Measurements from ENCODE around the gene TH. TPM values are rescaled to one million over a fixed set of nuclear protein-coding genes. Genes with fewer than 3 reads are reported as not detected.

The TH gene
- polyA plus RNA-seq, 3 donors: not detected

GRCh38 chr11:2128130-2128510, 43.5 kb downstream of the TH start:
- DNase-seq: no peak
- Histone ChIP-seq H2AFZ (ENCODE audit: insufficient read depth, low read depth, low read length, poor library complexity, severe bottlenecking) (no peak overlapping the region), H3K9me3 (replicated peaks in 1 of 2; ENCODE audit: control insufficient read depth in 1 of 2, insufficient read depth in 1 of 2, low read length in 2 of 2) (no peaks in the 10 kb centered on the region), H3K4me3 (replicated peaks in 1 of 3; ENCODE audit: low read depth in 2 of 3, low read length in 3 of 3) (no peak overlapping the region), H3K36me3 (replicated peaks in 1 of 2; ENCODE audit: control insufficient read depth in 1 of 2, insufficient read depth in 2 of 2, low read length in 2 of 2) (no peaks in the 10 kb centered on the region), H3K27me3 (ENCODE audit: control insufficient read depth in 2 of 2, insufficient read depth in 2 of 2, low read length in 2 of 2) (peaks cover 0 to 3% of the 10 kb centered on the region in 2 donors), H3K4me1 (ENCODE audit: control insufficient read depth in 1 of 2, insufficient read depth in 2 of 2, low read length in 2 of 2) (no peaks in the 10 kb centered on the region), H4K20me1 (ENCODE audit: insufficient read depth, low read length) (no peaks in the 10 kb centered on the region), H3K4me2 (replicated peaks; ENCODE audit: extremely low read depth, low read length, poor library complexity, severe bottlenecking) (no peak overlapping the region), H3K27ac (ENCODE audit: low read depth in 1 of 2, low read length in 2 of 2) (no peak overlapping the region), H3K79me2 (ENCODE audit: insufficient read depth, low read length) (no peaks in the 10 kb centered on the region), H3K9ac (ENCODE audit: insufficient read depth, low read length, poor library complexity, severe bottlenecking) (no peak overlapping the region)
- H3K4me3 Mint-ChIP-seq: no peak overlapping the region
- H3K9me3 Mint-ChIP-seq: peaks cover 0 to 13% (median 6%) of the 10 kb centered on the region in 7 donors
- H3K36me3 Mint-ChIP-seq: no peaks in the 10 kb centered on the region
- intact Hi-C loops (cut with micrococcal nuclease): no loop called here
- TF ChIP-seq CTCF (IDR thresholded peaks at IDR 0.05): no peak
- 100% methylated on average over 1 of the region's 7 CpGs for WGBS (ENCODE audit: insufficient coverage)
- no peak overlapping the region for H3K27ac Mint-ChIP-seq
- peaks cover 23 to 30% (median 24%) of the 10 kb centered on the region in 3 donors for H3K27me3 Mint-ChIP-seq (ENCODE audit: low read depth in 3 of 3)
- H3K4me1 Mint-ChIP-seq: no peaks in the 10 kb centered on the region

- Mint-ChIP-seq H3K9me3 (peaks cover 0 to 13% (median 6%) of the 10 kb centered on the region in 7 donors), H3K27ac (no peak overlapping the region), H3K36me3 (no peaks in the 10 kb centered on the region), H3K4me3 (no peak overlapping the region), H3K4me1 (no peaks in the 10 kb centered on the region), H3K27me3 (ENCODE audit: low read depth in 3 of 3) (peaks cover 18 to 25% (median 19%) of the 10 kb centered on the region in 3 donors)
- no peak overlapping the region for H3K27ac ChIP-seq (ENCODE audit: low read depth in 1 of 2, low read length in 2 of 2)
- no peaks in the 10 kb centered on the region for H3K9me3 ChIP-seq (replicated peaks in 1 of 2; ENCODE audit: control insufficient read depth in 1 of 2, insufficient read depth in 1 of 2, low read length in 2 of 2)
- H3K36me3 ChIP-seq (replicated peaks in 1 of 2; ENCODE audit: control insufficient read depth in 1 of 2, insufficient read depth in 2 of 2, low read length in 2 of 2): no peaks in the 10 kb centered on the region
- DNase-seq: no peak
- 77% methylated on average over 8 of the region's 8 CpGs for WGBS (ENCODE audit: insufficient coverage)
- H3K79me2 ChIP-seq (ENCODE audit: insufficient read depth, low read length): no peaks in the 10 kb centered on the region
- no peak for TF ChIP-seq CTCF (IDR thresholded peaks at IDR 0.05)
- H3K4me3 ChIP-seq (replicated peaks in 1 of 3; ENCODE audit: low read depth in 2 of 3, low read length in 3 of 3): no peak overlapping the region
- H2AFZ ChIP-seq (ENCODE audit: insufficient read depth, low read depth, low read length, poor library complexity, severe bottlenecking): no peak overlapping the region
- H3K27me3 ChIP-seq (ENCODE audit: control insufficient read depth in 2 of 2, insufficient read depth in 2 of 2, low read length in 2 of 2): no peaks in the 10 kb centered on the region
- no peaks in the 10 kb centered on the region for H4K20me1 ChIP-seq (ENCODE audit: insufficient read depth, low read length)
- intact Hi-C loops (cut with micrococcal nuclease): no loop called here
- no peak overlapping the region for H3K4me2 ChIP-seq (replicated peaks; ENCODE audit: extremely low read depth, low read length, poor library complexity, severe bottlenecking)
- no peak overlapping the region for H3K9ac ChIP-seq (ENCODE audit: insufficient read depth, low read length, poor library complexity, severe bottlenecking)
- H3K4me1 ChIP-seq (ENCODE audit: control insufficient read depth in 1 of 2, insufficient read depth in 2 of 2, low read length in 2 of 2): no peaks in the 10 kb centered on the region
Measured at GRCh38 chr11:2127482-2128129, 44.0 kb downstream of the TH start.
